AG09319 (cell line): ENCODE measurements around the gene KCNK5.

Experiments used
- DNase-seq: peaks from one replicate; pipeline ENCODE4 v3.0.0-alpha.2; 2010; ENCODE audit warnings: low read depth; ENCODE audit errors: extremely low read depth
- CTCF ChIP-seq: IDR thresholded peaks from 2 replicates; pipeline ENCODE4 v1.5.1; 2011; ENCODE audit warnings: low read depth, mild to moderate bottlenecking, inconsistent platforms, low read length, moderate library complexity

Gene KCNK5

GRCh38 chr6:39215640-39216158 is 13.6 kb downstream of the KCNK5 start:
- TF ChIP-seq CTCF: no peak
- DNase-seq: no peak

- DNase-seq: no peak
These were observed 14.2 kb downstream of the KCNK5 start for GRCh38 chr6:39214846-39215639.

GRCh38 chr6:39214120-39214813 is 15.0 kb downstream of the KCNK5 start:
- DNase-seq: no peak
- TF ChIP-seq CTCF: no peak

More at GRCh38 chr6:39214846-39215639, 14.2 kb downstream of the KCNK5 start:
- TF ChIP-seq CTCF: no peak

GRCh38 chr6:39213195-39213920 is 15.9 kb downstream of the KCNK5 start:
- no peak for DNase-seq
- TF ChIP-seq CTCF: no peak

- TF ChIP-seq CTCF: no peak
- no peak for DNase-seq
These were observed 18.1 kb downstream of the KCNK5 start for GRCh38 chr6:39211183-39211582.

- DNase-seq: no peak
- TF ChIP-seq CTCF: no peak
These were observed 18.8 kb downstream of the KCNK5 start for GRCh38 chr6:39210450-39210849.
